Endothelial cell of umbilical vein (primary cell): Measurements from ENCODE around the gene SSRP1. TPM values are rescaled to one million over a fixed set of nuclear protein-coding genes. Genes with fewer than 3 reads are reported as not detected.

Source experiments
- BruUV-seq: library from RNA; stranded (reverse); fragments of 400-500 nt; replicated peaks from 2 replicates; lab custom pipeline; 2021; lab: Mats Ljungman, UMichigan
- CTCF ChIA-PET: fragments of 300-600, 350-600 bp; sonication (Branson Sonifier 250); formaldehyde crosslinking; loops from one replicate; lab custom pipeline; 2021; ENCODE audit warnings: antibody characterized with exemption, inconsistent platforms; lab: Charles Lee
- POLR2A ChIA-PET: fragments of 300-600, 350-600 bp; sonication (Branson Sonifier 250); formaldehyde crosslinking; loops from one replicate; lab custom pipeline; 2021; ENCODE audit warnings: antibody characterized with exemption, inconsistent platforms; lab: Charles Lee
- DNase-seq: peaks from one replicate; pipeline ENCODE4 v3.0.0-alpha.2; 2011; ENCODE audit warnings: low read depth, low spot score
- FAIRE-seq: peaks from 2 replicates; lab custom pipeline; 2011; peaks lifted over from hg19 to GRCh38; lab: Jason Lieb, UNC
- H2AFZ ChIP-seq: 2 replicates; pipeline ENCODE4 v1.6.0; 2012; ENCODE audit warnings: low read depth, low read length, control low read depth, inconsistent platforms
- H3K27ac ChIP-seq: 2 replicates; pipeline ENCODE4 v1.5.1; 2011; ENCODE audit warnings: low read depth, mild to moderate bottlenecking, control low read depth, low read length, moderate library complexity; ENCODE audit not compliant: insufficient read depth
- H3K27me3 ChIP-seq, 2 experiments: 2 replicates each; pipeline versions ENCODE4 v1.6.0 to v1.6.1; 2011; ENCODE audit warnings: low read length in 2 of 2, mixed read lengths in 1 of 2; ENCODE audit not compliant: control insufficient read depth in 2 of 2, insufficient read depth in 2 of 2
- H3K36me3 ChIP-seq, 2 experiments: 2 replicates in 1 of 2; 3 replicates in 1 of 2; pipeline ENCODE4 v1.5.1; 2011; ENCODE audit warnings: low read length in 2 of 2, mild to moderate bottlenecking in 1 of 2, moderate library complexity in 1 of 2; ENCODE audit not compliant: control insufficient read depth in 2 of 2, insufficient read depth in 2 of 2; ENCODE audit errors: extremely low read depth in 1 of 2
- H3K4me1 ChIP-seq: 3 replicates; pipeline ENCODE4 v1.5.1; 2011; ENCODE audit warnings: mild to moderate bottlenecking, low read length; ENCODE audit not compliant: control insufficient read depth, insufficient read depth; ENCODE audit errors: extremely low read depth
- H3K4me2 ChIP-seq: 2 replicates; pipeline ENCODE4 v1.6.1; 2011; ENCODE audit warnings: low read length, control low read depth, mixed read lengths; ENCODE audit not compliant: insufficient read depth
- H3K4me3 ChIP-seq, 3 experiments: fragments of 200-600 bp in 1 of 3; sonication (generic), shearing (Covaris generic) in 1 of 3; replicated peaks in 1 of 3; 2 replicates each; pipeline ENCODE4 v1.5.1; 2011 to 2016; ENCODE audit warnings: control low read depth in 3 of 3, low read length in 3 of 3, mild to moderate bottlenecking in 2 of 3, inconsistent platforms in 1 of 3, low read depth in 1 of 3, moderate library complexity in 1 of 3; ENCODE audit not compliant: insufficient read depth in 1 of 3
- H3K79me2 ChIP-seq: 2 replicates; pipeline ENCODE4 v1.6.0; 2012; ENCODE audit warnings: low read length, inconsistent platforms; ENCODE audit not compliant: control insufficient read depth, insufficient read depth
- H3K9ac ChIP-seq: replicated peaks from 2 replicates; pipeline ENCODE3; 2011; ENCODE audit warnings: low read length, control low read depth; ENCODE audit not compliant: insufficient read depth; ENCODE audit errors: extremely low read depth
- H3K9me1 ChIP-seq: replicated peaks from 3 replicates; pipeline ENCODE4 v1.6.0; 2011; ENCODE audit warnings: mild to moderate bottlenecking, low read length; ENCODE audit not compliant: control insufficient read depth, insufficient read depth; ENCODE audit errors: extremely low read depth
- H3K9me3 ChIP-seq: replicated peaks from 2 replicates; pipeline ENCODE4 v1.5.1; 2012; ENCODE audit warnings: low read length, inconsistent platforms; ENCODE audit not compliant: control insufficient read depth, insufficient read depth
- H4K20me1 ChIP-seq: replicated peaks from 2 replicates; pipeline ENCODE3; 2011; ENCODE audit warnings: mild to moderate bottlenecking, low read length; ENCODE audit not compliant: control insufficient read depth, insufficient read depth; ENCODE audit errors: extremely low read depth
- CTCF ChIP-seq, 2 donors: IDR thresholded peaks; 1 replicate in 1 of 2; 2 replicates in 1 of 2; pipeline ENCODE4 v1.5.1; 2011; ENCODE audit warnings: low read length in 2 of 2, mild to moderate bottlenecking in 2 of 2, moderate library complexity in 2 of 2, control low read depth in 1 of 2, inconsistent platforms in 1 of 2, low read depth in 1 of 2; ENCODE audit not compliant: insufficient read depth in 1 of 2; ENCODE audit errors: extremely low read depth in 1 of 2
- EZH2 ChIP-seq: IDR thresholded peaks from 2 replicates; pipeline ENCODE4 v1.6.1; 2012; ENCODE audit warnings: borderline replicate concordance, low read depth, mild to moderate bottlenecking, moderate library complexity, low read length, inconsistent platforms; ENCODE audit not compliant: severe bottlenecking
- FOS ChIP-seq: IDR thresholded peaks from 2 replicates; pipeline ENCODE4 v1.6.1; 2011; ENCODE audit warnings: mild to moderate bottlenecking, low read length, moderate library complexity, borderline replicate concordance; ENCODE audit not compliant: insufficient read depth
- GATA2 ChIP-seq: IDR thresholded peaks from 2 replicates; pipeline ENCODE4 v1.7.0; 2011; ENCODE audit warnings: low read depth, mild to moderate bottlenecking, moderate library complexity, mixed read lengths, low read length; ENCODE audit not compliant: insufficient read length, insufficient read depth
- MYC ChIP-seq: IDR thresholded peaks from one replicate; pipeline ENCODE4 v1.6.1; 2011; ENCODE audit warnings: mild to moderate bottlenecking, low read depth, low read length
- POLR2A ChIP-seq: IDR thresholded peaks from 2 replicates; pipeline ENCODE4 v1.6.1; 2012; ENCODE audit warnings: low read depth, mild to moderate bottlenecking, control low read depth, low read length
- POLR2AphosphoS5 ChIP-seq: IDR thresholded peaks from 2 replicates; pipeline ENCODE4 v1.6.1; 2012; ENCODE audit warnings: low read depth, mild to moderate bottlenecking, control low read depth, low read length, moderate library complexity; ENCODE audit not compliant: insufficient read depth
- dilution Hi-C: fragments of 300-500 bp; cut with MboI; formaldehyde crosslinking; loops from one replicate; pipeline ENCODE4 v1.15.0; 2019; ENCODE audit warnings: low sequenced_read_pairs; ENCODE audit not compliant: extremely low pct_ligation_motif_present
- intact Hi-C: fragments of 100-400 bp; cut with micrococcal nuclease; formaldehyde crosslinking; loops from one replicate; pipeline ENCODE4 v1.10.0; 2022
- polyA plus RNA-seq, 4 experiments: library from polyadenylated mRNA; depleted of rRNA in 3 of 4; stranded (reverse) in 3 of 4; unstranded in 1 of 4; fragments of >200 nt; gene quantifications; 2 replicates each; pipeline versions ENCODE4 v1.2.1 to v1.2.3, GENCODE V29; 2011 to 2012; ENCODE audit warnings: missing spikeins in 1 of 4
- total RNA-seq: library from RNA; stranded (reverse); gene quantifications from 2 replicates; pipeline ENCODE4 v1.2.3, GENCODE V29; 2021

The SSRP1 gene
- total and polyA plus RNA-seq, 2 donors (not counting 3 experiments of a cell fraction or from before 2014, with no cell fraction given), result 130 to 146 TPM

DNA sequence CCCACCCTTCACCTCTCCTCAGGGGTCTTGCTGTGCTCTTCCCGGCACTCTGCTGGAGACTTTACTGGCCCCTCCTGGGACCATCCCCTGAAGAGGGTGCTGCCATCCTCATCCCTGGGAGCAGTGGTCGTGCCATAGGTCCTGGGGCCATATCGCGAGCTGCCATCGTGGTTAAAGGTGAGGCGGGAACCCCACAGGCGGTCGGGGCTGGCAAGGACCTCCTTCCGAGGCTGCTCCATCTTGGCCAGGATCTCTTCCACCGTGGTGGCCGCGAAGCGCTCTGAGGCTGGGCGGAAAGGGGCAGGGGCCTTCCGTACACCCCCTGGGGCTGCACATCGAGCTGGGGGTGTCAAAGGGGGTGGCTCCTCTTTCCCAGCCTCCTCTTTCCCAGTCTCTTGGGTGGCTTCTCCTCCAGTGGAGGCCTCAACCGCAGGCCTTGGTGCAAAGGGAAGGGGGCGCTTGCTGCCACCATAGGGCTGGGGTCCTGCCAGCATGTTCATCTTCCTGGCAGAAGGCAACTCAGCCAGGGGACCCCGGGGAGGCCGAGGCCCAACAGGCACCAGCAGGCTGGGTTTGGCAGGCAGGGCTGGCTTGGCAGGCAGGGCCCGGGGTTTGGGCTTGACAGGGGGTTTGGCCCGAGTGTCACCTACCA, 15.5 kb downstream of the SSRP1 start:
- intact Hi-C loops (no loop called here), dilution Hi-C loops (no loop called here)
- ChIA-PET POLR2A (interaction anchor here (0.5 to 1.1 kb wide), 2 partner anchors 9 to 104 kb away, joined by 3 to 5 read pairs; no protein-coding TSS in a partner anchor), CTCF (interaction anchor here (1.3 kb wide), 1 partner anchor 13 kb away, joined by 4 read pairs; no protein-coding TSS in a partner anchor)
- Histone ChIP-seq H3K27me3 (no peaks in the 10 kb centered on the region), H3K27ac (no peak overlapping the region), H3K79me2 (peaks cover 17% of the 10 kb centered on the region), H3K9me1 (no peaks in the 10 kb centered on the region), H3K36me3 (peaks cover 5 to 30% of the 10 kb centered on the region in 2 experiments), H3K4me3 (no peak overlapping the region), H3K9ac (no peak overlapping the region), H3K9me3 (no peaks in the 10 kb centered on the region), H2AFZ (no peak overlapping the region), H4K20me1 (no peaks in the 10 kb centered on the region), H3K4me2 (no peak overlapping the region), H3K4me1 (peaks cover 26% of the 10 kb centered on the region)
- FAIRE-seq (no peak), DNase-seq (no peak)
- TF ChIP-seq GATA2, result no peak
- no peak for TF ChIP-seq POLR2A
- TF ChIP-seq FOS, result no peak
- no peak for TF ChIP-seq EZH2
- TF ChIP-seq CTCF (IDR thresholded peaks at IDR 0.05; ENCODE audit: extremely low read depth in 1 of 2, insufficient read depth in 1 of 2, low read depth in 1 of 2, low read length in 2 of 2), result no peak
- TF ChIP-seq MYC, result no peak
- no peak for TF ChIP-seq POLR2AphosphoS5
- BruUV-seq, result TSS peak; percentile 62
